Cardiac fibroblast (primary cell): ENCODE results near the gene ELAC2.

Experiments used
- DNase-seq, 2 donors: peaks; one replicate each; pipeline versions ENCODE4 v3.0.0 to v3.0.0-alpha.2; 2010; ENCODE audit warnings: low read depth in 2 of 2
- H3K4me3 ChIP-seq, 2 donors: replicated peaks in 1 of 2; 1 replicate in 1 of 2; 2 replicates in 1 of 2; pipeline ENCODE4 v1.5.1; 2011; ENCODE audit warnings: low read depth in 2 of 2, low read length in 2 of 2, mild to moderate bottlenecking in 2 of 2, moderate library complexity in 1 of 2
- CTCF ChIP-seq: IDR thresholded peaks from one replicate; pipeline ENCODE4 v1.5.1; 2011; ENCODE audit warnings: low read depth, mild to moderate bottlenecking, low read length, inconsistent platforms

ELAC2 gene, protein sequence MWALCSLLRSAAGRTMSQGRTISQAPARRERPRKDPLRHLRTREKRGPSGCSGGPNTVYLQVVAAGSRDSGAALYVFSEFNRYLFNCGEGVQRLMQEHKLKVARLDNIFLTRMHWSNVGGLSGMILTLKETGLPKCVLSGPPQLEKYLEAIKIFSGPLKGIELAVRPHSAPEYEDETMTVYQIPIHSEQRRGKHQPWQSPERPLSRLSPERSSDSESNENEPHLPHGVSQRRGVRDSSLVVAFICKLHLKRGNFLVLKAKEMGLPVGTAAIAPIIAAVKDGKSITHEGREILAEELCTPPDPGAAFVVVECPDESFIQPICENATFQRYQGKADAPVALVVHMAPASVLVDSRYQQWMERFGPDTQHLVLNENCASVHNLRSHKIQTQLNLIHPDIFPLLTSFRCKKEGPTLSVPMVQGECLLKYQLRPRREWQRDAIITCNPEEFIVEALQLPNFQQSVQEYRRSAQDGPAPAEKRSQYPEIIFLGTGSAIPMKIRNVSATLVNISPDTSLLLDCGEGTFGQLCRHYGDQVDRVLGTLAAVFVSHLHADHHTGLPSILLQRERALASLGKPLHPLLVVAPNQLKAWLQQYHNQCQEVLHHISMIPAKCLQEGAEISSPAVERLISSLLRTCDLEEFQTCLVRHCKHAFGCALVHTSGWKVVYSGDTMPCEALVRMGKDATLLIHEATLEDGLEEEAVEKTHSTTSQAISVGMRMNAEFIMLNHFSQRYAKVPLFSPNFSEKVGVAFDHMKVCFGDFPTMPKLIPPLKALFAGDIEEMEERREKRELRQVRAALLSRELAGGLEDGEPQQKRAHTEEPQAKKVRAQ

DNA sequence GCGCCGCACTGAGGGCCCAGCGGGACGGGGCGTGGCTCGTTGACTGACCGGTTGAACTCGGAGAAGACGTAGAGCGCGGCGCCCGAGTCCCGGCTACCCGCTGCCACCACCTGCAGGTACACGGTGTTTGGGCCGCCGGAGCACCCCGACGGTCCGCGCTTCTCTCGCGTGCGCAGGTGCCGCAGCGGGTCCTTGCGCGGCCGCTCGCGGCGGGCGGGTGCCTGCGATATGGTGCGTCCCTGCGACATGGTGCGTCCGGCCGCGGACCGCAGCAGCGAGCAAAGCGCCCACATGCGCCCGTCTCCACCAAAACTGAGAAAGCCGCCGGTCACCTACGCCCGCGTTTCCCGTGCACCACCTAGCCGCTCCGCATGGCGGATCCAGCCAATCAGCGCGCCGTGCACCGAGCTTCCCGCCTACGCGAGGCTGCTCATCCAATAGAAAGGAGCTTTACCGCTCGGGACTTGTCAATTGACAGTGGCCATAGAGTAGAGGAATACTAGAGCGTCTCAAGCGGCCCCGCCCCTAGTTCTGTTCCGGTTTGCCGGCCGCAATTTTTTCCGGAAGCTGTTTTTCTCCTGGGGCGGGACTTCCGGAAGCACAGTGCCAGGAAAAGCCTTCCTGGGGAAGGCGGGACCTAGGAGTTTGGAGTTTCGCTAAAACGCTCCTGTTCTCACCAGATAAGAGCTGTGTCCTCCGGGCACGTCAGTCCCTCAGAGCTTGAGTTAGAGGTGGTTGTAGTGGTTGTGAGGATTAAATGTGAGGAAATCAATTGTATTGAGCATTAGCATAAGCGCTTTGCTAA is at the start of gene ELAC2:
ELAC2 (minus strand) TSS at position 373 of the 805 bp plus-strand sequence; CDS start at position 293, 80 bp downstream.
- peak within 1 kb of the TSS; percentile 87 to 88 for H3K4me3 ChIP-seq
- peak; percentile 99 for DNase-seq
- TF ChIP-seq CTCF = no peak

DNA sequence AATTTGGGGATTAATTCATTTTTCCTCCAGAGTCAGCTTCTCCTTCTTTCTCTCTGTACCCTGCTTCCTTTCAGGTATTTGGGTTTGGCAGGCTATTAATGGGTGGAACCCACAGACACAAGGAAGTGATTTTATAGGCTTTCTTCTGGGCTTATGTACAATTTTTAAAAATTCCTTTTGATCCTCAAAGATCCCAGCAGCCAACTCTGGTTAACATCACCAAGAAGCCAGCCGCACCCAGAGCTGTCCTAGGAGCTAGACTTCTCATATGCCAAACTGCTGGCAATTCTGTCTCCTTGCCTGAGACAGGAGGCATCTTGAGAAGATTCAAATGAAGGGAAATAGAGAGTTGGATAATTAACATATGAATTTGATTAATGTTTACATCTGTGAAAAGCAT is 47.2 kb upstream of the ELAC2 start:
- no peak for DNase-seq
- TF ChIP-seq CTCF = no peak
- H3K4me3 ChIP-seq = no peak overlapping the region

DNA sequence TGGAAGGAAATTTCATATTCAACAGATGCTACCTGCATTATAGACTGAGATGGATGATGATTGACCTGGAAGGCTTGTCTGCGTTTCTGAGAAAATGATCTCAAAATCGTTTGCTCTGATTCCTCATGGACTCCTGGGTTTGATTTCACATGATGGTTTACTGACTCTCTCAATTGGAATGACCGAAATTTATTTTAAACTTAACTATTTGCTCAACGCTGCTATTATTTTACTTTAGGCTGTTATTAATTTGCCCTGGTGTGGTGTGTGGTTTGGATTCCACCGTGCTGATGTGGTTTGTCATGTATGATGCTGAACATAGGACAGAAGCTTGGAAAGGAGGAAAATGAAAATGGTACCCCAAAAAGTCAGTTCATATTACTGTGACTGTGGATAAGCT is 37.3 kb upstream of the ELAC2 start:
- TF ChIP-seq CTCF = no peak
- DNase-seq = no peak

GRCh38 chr17:13054666-13055065 is 36.8 kb upstream of the ELAC2 start:
- no peak for TF ChIP-seq CTCF
- H3K4me3 ChIP-seq = no peak overlapping the region
- DNase-seq = no peak

More for the DNA sequence above, 37.3 kb upstream of the ELAC2 start:
- no peak overlapping the region for H3K4me3 ChIP-seq

- no peak overlapping the region for H3K4me3 ChIP-seq
- no peak for TF ChIP-seq CTCF
- no peak for DNase-seq
Measured at GRCh38 chr17:13051915-13052314, 34.1 kb upstream of the ELAC2 start.

DNA sequence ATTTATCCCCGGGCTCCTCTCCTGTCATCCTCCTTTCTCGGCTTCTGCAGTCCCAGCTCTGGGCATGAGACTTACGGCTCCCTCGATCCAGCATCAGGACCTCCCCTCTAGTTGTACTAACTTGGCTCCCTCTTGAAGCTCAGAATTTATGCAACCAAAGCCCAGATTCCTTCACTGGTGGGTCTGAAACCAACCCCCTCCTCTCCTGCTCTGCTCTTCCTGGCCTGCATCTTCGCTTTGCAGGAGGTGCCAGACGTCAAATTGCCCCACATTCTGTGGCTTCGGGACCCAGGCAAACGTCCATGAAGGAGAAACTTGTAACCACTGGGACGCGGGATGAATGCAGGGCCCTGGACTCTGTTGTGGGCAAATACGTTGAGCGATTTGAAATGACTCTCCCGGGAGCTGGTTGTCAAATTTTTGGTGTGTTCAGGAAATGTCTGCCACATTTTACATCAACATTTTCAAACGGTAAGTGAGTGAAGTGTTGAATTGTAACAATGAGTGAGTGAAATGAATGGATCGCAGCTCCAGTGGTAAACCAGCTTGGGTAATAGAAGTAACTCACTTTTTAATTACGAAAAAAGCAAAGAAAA is 29.3 kb upstream of the ELAC2 start:
- no peak for TF ChIP-seq CTCF
- H3K4me3 ChIP-seq = no peak overlapping the region
- DNase-seq = no peak
